K562 (cell line): ENCODE measurements around the gene ECI1. TPM values are rescaled to one million over a fixed set of nuclear protein-coding genes. Genes with fewer than 3 reads are reported as not detected.

ENCODE experiments used
- ATAC-seq: fragments of 200-7000 bp; cut with Tn5 transposase; 3 replicates; pipeline ENCODE4 v1.9.1; 2020; ENCODE audit warnings: moderate library complexity
- BruUV-seq: library from RNA; stranded (reverse); fragments of 400-500 nt; replicated peaks from 2 replicates; lab custom pipeline; 2021; lab: Mats Ljungman, UMichigan
- CTCF ChIA-PET: fragments of 300-600 bp; formaldehyde crosslinking; extraction: SDS; loops from one replicate; lab custom pipeline; 2021; ENCODE audit warnings: low intra/inter-chr PET ratio; lab: Yijun Ruan, JAX
- POLR2A ChIA-PET: fragments of 300-600, 350-650 bp; sonication (Branson Sonifier 250); formaldehyde crosslinking; extraction: SDS; loops from one replicate; lab custom pipeline; 2021; ENCODE audit warnings: antibody characterized with exemption, inconsistent platforms; lab: Yijun Ruan, JAX
- DNase-seq, 4 experiments: peaks; one replicate each; pipeline versions ENCODE4 v3.0.0 to v3.0.0-alpha.2; 2011 to 2018; ENCODE audit warnings: low spot score in 3 of 4, mixed read lengths in 3 of 4; ENCODE audit errors: extremely low read depth in 1 of 4
- FAIRE-seq: peaks from 2 replicates; lab custom pipeline; 2011; peaks lifted over from hg19 to GRCh38; lab: Jason Lieb, UNC
- H2AFZ ChIP-seq: 2 replicates; pipeline ENCODE4 v1.6.0; 2011; ENCODE audit warnings: low read depth, low read length, control low read depth, inconsistent platforms
- H3K27ac ChIP-seq: fragments of 200-600 bp; 3 replicates; pipeline ENCODE4 v1.8.0; 2011; ENCODE audit warnings: low read depth, mild to moderate bottlenecking, control low read depth, inconsistent platforms, low read length, moderate library complexity, mixed read lengths; ENCODE audit errors: extremely low read depth
- H3K27me3 ChIP-seq, 2 experiments: fragments of 300-600 bp in 1 of 2; 2 replicates in 1 of 2; 3 replicates in 1 of 2; pipeline versions ENCODE4 v1.6.0 to v1.8.0; 2011; ENCODE audit warnings: inconsistent platforms in 2 of 2, low read length in 2 of 2, mild to moderate bottlenecking in 1 of 2, mixed read lengths in 1 of 2, moderate library complexity in 1 of 2; ENCODE audit not compliant: control insufficient read depth in 2 of 2, insufficient read depth in 2 of 2
- H3K36me3 ChIP-seq: fragments of 300-600 bp; 3 replicates; pipeline ENCODE4 v1.8.0; 2011; ENCODE audit warnings: mild to moderate bottlenecking, low read length, inconsistent platforms; ENCODE audit not compliant: control insufficient read depth, insufficient read depth
- H3K4me1 ChIP-seq, 2 experiments: fragments of 200-600 bp in 1 of 2; replicated peaks in 1 of 2; 2 replicates in 1 of 2; 3 replicates in 1 of 2; pipeline versions ENCODE4 v1.5.1 to v1.8.0; 2011; ENCODE audit warnings: inconsistent platforms in 2 of 2, low read length in 2 of 2, mild to moderate bottlenecking in 1 of 2, mixed read lengths in 1 of 2, moderate library complexity in 1 of 2; ENCODE audit not compliant: control insufficient read depth in 2 of 2, insufficient read depth in 2 of 2
- H3K4me2 ChIP-seq: 2 replicates; pipeline ENCODE4 v1.6.1; 2011; ENCODE audit warnings: low read length, control low read depth, inconsistent platforms, mixed read lengths; ENCODE audit not compliant: insufficient read depth
- H3K4me3 ChIP-seq: fragments of 200-600 bp; sonication (generic), shearing (Covaris generic); 2 replicates; pipeline ENCODE4 v1.5.1; 2016; ENCODE audit warnings: control low read depth, inconsistent platforms
- H3K79me2 ChIP-seq: fragments of 200-600 bp; 3 replicates; pipeline ENCODE4 v1.8.0; 2011; ENCODE audit warnings: low read length, inconsistent platforms; ENCODE audit not compliant: control insufficient read depth, insufficient read depth
- H3K9ac ChIP-seq, 2 experiments: 2 replicates each; pipeline versions ENCODE4 v1.6.0 to v1.6.1; 2011; ENCODE audit warnings: low read depth in 2 of 2, low read length in 2 of 2, control low read depth in 1 of 2, inconsistent platforms in 1 of 2, mild to moderate bottlenecking in 1 of 2, mixed read lengths in 1 of 2; ENCODE audit not compliant: insufficient read depth in 1 of 2
- H3K9me1 ChIP-seq: one replicate; pipeline ENCODE4 v1.6.0; 2011; ENCODE audit warnings: inconsistent platforms, mild to moderate bottlenecking, low read length, moderate library complexity; ENCODE audit not compliant: control insufficient read depth, insufficient read depth
- H3K9me3 ChIP-seq: replicated peaks from 2 replicates; pipeline ENCODE4 v1.5.1; 2011; ENCODE audit warnings: low read depth, low read length, inconsistent platforms; ENCODE audit not compliant: control insufficient read depth, insufficient read depth
- H4K20me1 ChIP-seq: replicated peaks from 2 replicates; pipeline ENCODE4 v1.6.1; 2011; ENCODE audit warnings: low read length, inconsistent platforms, mixed read lengths; ENCODE audit not compliant: control insufficient read depth, insufficient read depth
- E2F3 ChIP-seq: fragments of 250-450 bp; sonication (Bioruptor Pico); IDR thresholded peaks from 2 replicates; pipeline ENCODE4 v1.4.0; 2020; ENCODE audit warnings: mild to moderate bottlenecking
- ERF ChIP-seq: fragments of 450-650 bp; formaldehyde crosslinking; IDR thresholded peaks from 2 replicates; pipeline ENCODE4 v1.4.0; 2020; ENCODE audit warnings: mild to moderate bottlenecking, mixed read lengths
- NCOA2 ChIP-seq, 2 experiments: fragments of 450-650 bp; IDR thresholded peaks; 2 replicates each; pipeline ENCODE4 v1.6.1; 2018; ENCODE audit warnings: mild to moderate bottlenecking in 2 of 2, moderate library complexity in 1 of 2; ENCODE audit not compliant: partially characterized antibody in 2 of 2
- PCBP1 ChIP-seq: fragments of 200-400 bp; formaldehyde crosslinking; IDR thresholded peaks from 2 replicates; pipeline ENCODE4 v1.6.1; 2018; ENCODE audit warnings: mild to moderate bottlenecking, low read depth, low read length; ENCODE audit not compliant: poor library complexity, severe bottlenecking
- PHF8 ChIP-seq: fragments of 200-600 bp; sonication (generic); IDR thresholded peaks from 2 replicates; pipeline ENCODE4 v1.6.1; 2012; ENCODE audit warnings: mixed run types, mild to moderate bottlenecking, inconsistent platforms, low read length, moderate library complexity, borderline replicate concordance
- RUNX1 ChIP-seq: sonication (generic); IDR thresholded peaks from 2 replicates; pipeline ENCODE4 v1.6.1; 2016; ENCODE audit warnings: antibody characterized with exemption, low read depth
- SMAD3 ChIP-seq: fragments of 450-650 bp; formaldehyde crosslinking; conservative IDR thresholded peaks from 2 replicates; pipeline ENCODE4 v1.4.0; 2020; ENCODE audit warnings: mild to moderate bottlenecking
- TFAM ChIP-seq: fragments of 250-450 bp; sonication (Bioruptor Pico); conservative IDR thresholded peaks from 2 replicates; pipeline ENCODE4 v1.5.0; 2021; ENCODE audit warnings: mild to moderate bottlenecking, moderate library complexity
- TOE1 ChIP-seq, 2 experiments: fragments of 450-650 bp in 1 of 2; sonication (generic) in 1 of 2; formaldehyde crosslinking in 1 of 2; IDR thresholded peaks; 2 replicates each; pipeline versions ENCODE4 v1.7.1 to v1.8.0; 2016 to 2022; ENCODE audit warnings: borderline replicate concordance in 2 of 2, mild to moderate bottlenecking in 2 of 2, antibody characterized with exemption in 1 of 2, inconsistent platforms in 1 of 2, low read depth in 1 of 2, missing genetic modification reagents in 1 of 2, moderate library complexity in 1 of 2
- ZNF12 ChIP-seq: sonication (generic); formaldehyde crosslinking; IDR thresholded peaks from 2 replicates; pipeline ENCODE4 v1.4.0; 2020; ENCODE audit warnings: mild to moderate bottlenecking, missing genetic modification reagents
- ZNF324 ChIP-seq: fragments of 250-450 bp; sonication (Bioruptor Pico); IDR thresholded peaks from 2 replicates; pipeline ENCODE4 v1.4.0; 2020; ENCODE audit warnings: mild to moderate bottlenecking
- ZNF699 ChIP-seq: fragments of 250-450 bp; sonication (Bioruptor Pico); IDR thresholded peaks from 2 replicates; pipeline ENCODE4 v1.8.0; 2021; ENCODE audit warnings: mild to moderate bottlenecking, moderate library complexity; ENCODE audit not compliant: insufficient replicate concordance
- WGBS: fragments of 100-300 bp; shearing (Covaris generic); methylation state at CpG from one replicate; pipeline ENCODE4 v1.1.6; 2016; ENCODE audit warnings: low coverage, mixed read lengths; ENCODE audit not compliant: insufficient coverage; ENCODE audit errors: missing lambda C conversion rate; 5-methylcytosine and 5-hydroxymethylcytosine counted together
- in situ Hi-C: fragments of 300-500 bp; cut with MboI; formaldehyde crosslinking; loops from 4 replicates; pipeline ENCODE4 v1.15.0; 2018; ENCODE audit warnings: inconsistent platforms, mixed read lengths
- intact Hi-C: fragments of 100-400 bp; cut with micrococcal nuclease; formaldehyde crosslinking; loops from 2 replicates; pipeline ENCODE4 v1.14.2; 2022
- polyA plus RNA-seq, 8 experiments: library from polyadenylated mRNA; depleted of rRNA in 4 of 8; stranded (reverse) in 5 of 8; unstranded in 3 of 8; fragments of >200 nt; fragmentation: Nextera tagmentation in 2 of 8; fragmentation: Illumina TruSeq in 1 of 8; extraction: Ambion mirVana in 2 of 8; extraction: Trizol in 1 of 8; gene quantifications; 2 replicates each; pipeline versions ENCODE4 v1.2.1 to v1.2.3, GENCODE V29; 2011 to 2014; ENCODE audit warnings: inconsistent platforms in 1 of 8, missing spikeins in 1 of 8
- total RNA-seq, 7 experiments: library from RNA; depleted of rRNA in 6 of 7; stranded (reverse); fragments of >200 nt in 6 of 7; fragmentation: Illumina TruSeq in 2 of 7; extraction: Trizol in 2 of 7; gene quantifications; 2 replicates each; pipeline versions ENCODE4 v1.2.1 to v1.2.3, GENCODE V29; 2011 to 2021; ENCODE audit warnings: low replicate concordance in 1 of 7
- TF ChIP-seq, protein P1 (sequence below): sonication (generic); formaldehyde crosslinking; IDR thresholded peaks from 2 replicates; pipeline ENCODE4 v1.8.1; 2023; ENCODE audit warnings: mild to moderate bottlenecking, missing genetic modification reagents
- TF ChIP-seq, protein P2 (sequence below): fragments of 250-450 bp; sonication (Bioruptor Pico); IDR thresholded peaks from 2 replicates; pipeline ENCODE4 v1.5.0; 2021
- TF ChIP-seq, protein P3 (sequence below): fragments of 250-450 bp; sonication (Bioruptor Pico); IDR thresholded peaks from 2 replicates; pipeline ENCODE4 v1.8.0; 2021; ENCODE audit warnings: moderate library complexity, mild to moderate bottlenecking, inconsistent platforms
- TF ChIP-seq, protein P4 (sequence below): fragments of 450-650 bp; formaldehyde crosslinking; IDR thresholded peaks from 2 replicates; pipeline ENCODE4 v1.4.0; 2020; ENCODE audit warnings: mild to moderate bottlenecking, moderate library complexity

The ECI1 gene
- total and polyA plus RNA-seq, 9 of the 15 experiments (the other 6 are each of a cell fraction or from before 2014, with no cell fraction given) = 4.7 to 189 (median 54.0) TPM

DNA sequence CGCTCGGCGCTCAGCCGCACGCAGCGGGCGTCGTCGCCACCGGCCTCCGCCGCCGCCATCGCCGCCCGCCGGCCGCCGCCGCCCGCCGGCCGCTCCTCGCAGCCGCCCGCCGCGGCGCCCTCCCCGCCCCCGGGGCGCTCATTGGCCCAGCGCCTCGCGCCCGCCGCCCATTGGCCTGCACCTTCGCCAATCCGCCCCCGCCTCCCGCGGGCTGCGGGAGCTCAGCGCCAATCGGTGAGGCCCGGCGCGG is 36.7 kb downstream of the ECI1 start, which contains the start of gene PGP:
Gene PGP, minus strand, starts transcription at position 122 of the 250 bp plus-strand sequence. Its CDS starts 63 bp downstream, at position 59.
- peak within 1 kb of the TSS; percentile 53 for H2AFZ ChIP-seq
- no TSS peak for BruUV-seq
- peaks cover 31 to 74% of the 10 kb centered on the region in 2 experiments for H3K4me1 ChIP-seq
- H3K4me3 ChIP-seq = peak within 1 kb of the TSS; percentile 85
- H3K27me3 ChIP-seq = no peaks in the 10 kb centered on the region
- H3K4me2 ChIP-seq = peak within 1 kb of the TSS; percentile 94
- H3K79me2 ChIP-seq = peaks cover 49% of the 10 kb centered on the region
- peaks cover 30% of the 10 kb centered on the region; the same call in 2 of the 3 replicates for H3K36me3 ChIP-seq
- ChIA-PET POLR2A (interaction anchor here (0.5 to 3.1 kb wide), 14 partner anchors 9 to 703 kb away, joined by 3 to 17 read pairs (median 3); partner anchors contain the start of genes E4F1, ECI1 and TRAF7), CTCF (no interaction called here)
- 0% methylated on average over 23 of the region's 48 CpGs for WGBS
- peak within 1 kb of the TSS; percentile 97 for H3K27ac ChIP-seq
- peaks cover 21% of the 10 kb centered on the region for H4K20me1 ChIP-seq
- FAIRE-seq = no peak
- no peak for DNase-seq
- no peaks in the 10 kb centered on the region for H3K9me3 ChIP-seq
- no peak for ATAC-seq
- intact Hi-C loops = no loop called here
- in situ Hi-C loops = no loop called here
- H3K9ac ChIP-seq = peak within 1 kb of the TSS; percentile 94 to 99
- no peaks in the 10 kb centered on the region for H3K9me1 ChIP-seq
- TF ChIP-seq E2F3 (CRISPR knock-in tag) (0 out of 2 replicates have a peak, but pooled peaks have one; percentile 92), ZNF12 (CRISPR knock-in tag) (no peak), PCBP1 (no peak), SMAD3 (CRISPR knock-in tag) (peak; percentile 81; the same call in 1 of the 2 replicates), NCOA2 (IDR thresholded peaks at IDR 0.05; ENCODE audit: partially characterized antibody in 2 of 2) (no peak), ZNF699 (CRISPR knock-in tag) (no peak), ZNF324 (CRISPR knock-in tag) (no peak), PHF8 (peak; percentile 35; the same call in 1 of the 2 replicates), RUNX1 (no peak), ERF (CRISPR knock-in tag) (peak; percentile 96; the same call in 1 of the 2 replicates), TOE1 (IDR thresholded peaks at IDR 0.05; ENCODE audit: borderline replicate concordance) (no peak), TOE1 (CRISPR knock-in tag; IDR thresholded peaks at IDR 0.05; ENCODE audit: borderline replicate concordance, low read depth) (no peak), TFAM (CRISPR knock-in tag) (no peak)
- TF ChIP-seq, protein P1, sequence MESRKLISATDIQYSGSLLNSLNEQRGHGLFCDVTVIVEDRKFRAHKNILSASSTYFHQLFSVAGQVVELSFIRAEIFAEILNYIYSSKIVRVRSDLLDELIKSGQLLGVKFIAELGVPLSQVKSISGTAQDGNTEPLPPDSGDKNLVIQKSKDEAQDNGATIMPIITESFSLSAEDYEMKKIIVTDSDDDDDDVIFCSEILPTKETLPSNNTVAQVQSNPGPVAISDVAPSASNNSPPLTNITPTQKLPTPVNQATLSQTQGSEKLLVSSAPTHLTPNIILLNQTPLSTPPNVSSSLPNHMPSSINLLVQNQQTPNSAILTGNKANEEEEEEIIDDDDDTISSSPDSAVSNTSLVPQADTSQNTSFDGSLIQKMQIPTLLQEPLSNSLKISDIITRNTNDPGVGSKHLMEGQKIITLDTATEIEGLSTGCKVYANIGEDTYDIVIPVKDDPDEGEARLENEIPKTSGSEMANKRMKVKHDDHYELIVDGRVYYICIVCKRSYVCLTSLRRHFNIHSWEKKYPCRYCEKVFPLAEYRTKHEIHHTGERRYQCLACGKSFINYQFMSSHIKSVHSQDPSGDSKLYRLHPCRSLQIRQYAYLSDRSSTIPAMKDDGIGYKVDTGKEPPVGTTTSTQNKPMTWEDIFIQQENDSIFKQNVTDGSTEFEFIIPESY = no peak
- TF ChIP-seq, protein P2, sequence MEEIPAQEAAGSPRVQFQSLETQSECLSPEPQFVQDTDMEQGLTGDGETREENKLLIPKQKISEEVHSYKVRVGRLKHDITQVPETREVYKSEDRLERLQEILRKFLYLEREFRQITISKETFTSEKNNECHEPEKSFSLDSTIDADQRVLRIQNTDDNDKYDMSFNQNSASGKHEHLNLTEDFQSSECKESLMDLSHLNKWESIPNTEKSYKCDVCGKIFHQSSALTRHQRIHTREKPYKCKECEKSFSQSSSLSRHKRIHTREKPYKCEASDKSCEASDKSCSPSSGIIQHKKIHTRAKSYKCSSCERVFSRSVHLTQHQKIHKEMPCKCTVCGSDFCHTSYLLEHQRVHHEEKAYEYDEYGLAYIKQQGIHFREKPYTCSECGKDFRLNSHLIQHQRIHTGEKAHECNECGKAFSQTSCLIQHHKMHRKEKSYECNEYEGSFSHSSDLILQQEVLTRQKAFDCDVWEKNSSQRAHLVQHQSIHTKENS (CRISPR knock-in tag) = no peak
- TF ChIP-seq, protein P3, sequence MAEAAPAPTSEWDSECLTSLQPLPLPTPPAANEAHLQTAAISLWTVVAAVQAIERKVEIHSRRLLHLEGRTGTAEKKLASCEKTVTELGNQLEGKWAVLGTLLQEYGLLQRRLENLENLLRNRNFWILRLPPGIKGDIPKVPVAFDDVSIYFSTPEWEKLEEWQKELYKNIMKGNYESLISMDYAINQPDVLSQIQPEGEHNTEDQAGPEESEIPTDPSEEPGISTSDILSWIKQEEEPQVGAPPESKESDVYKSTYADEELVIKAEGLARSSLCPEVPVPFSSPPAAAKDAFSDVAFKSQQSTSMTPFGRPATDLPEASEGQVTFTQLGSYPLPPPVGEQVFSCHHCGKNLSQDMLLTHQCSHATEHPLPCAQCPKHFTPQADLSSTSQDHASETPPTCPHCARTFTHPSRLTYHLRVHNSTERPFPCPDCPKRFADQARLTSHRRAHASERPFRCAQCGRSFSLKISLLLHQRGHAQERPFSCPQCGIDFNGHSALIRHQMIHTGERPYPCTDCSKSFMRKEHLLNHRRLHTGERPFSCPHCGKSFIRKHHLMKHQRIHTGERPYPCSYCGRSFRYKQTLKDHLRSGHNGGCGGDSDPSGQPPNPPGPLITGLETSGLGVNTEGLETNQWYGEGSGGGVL = no peak
- TF ChIP-seq, protein P4, sequence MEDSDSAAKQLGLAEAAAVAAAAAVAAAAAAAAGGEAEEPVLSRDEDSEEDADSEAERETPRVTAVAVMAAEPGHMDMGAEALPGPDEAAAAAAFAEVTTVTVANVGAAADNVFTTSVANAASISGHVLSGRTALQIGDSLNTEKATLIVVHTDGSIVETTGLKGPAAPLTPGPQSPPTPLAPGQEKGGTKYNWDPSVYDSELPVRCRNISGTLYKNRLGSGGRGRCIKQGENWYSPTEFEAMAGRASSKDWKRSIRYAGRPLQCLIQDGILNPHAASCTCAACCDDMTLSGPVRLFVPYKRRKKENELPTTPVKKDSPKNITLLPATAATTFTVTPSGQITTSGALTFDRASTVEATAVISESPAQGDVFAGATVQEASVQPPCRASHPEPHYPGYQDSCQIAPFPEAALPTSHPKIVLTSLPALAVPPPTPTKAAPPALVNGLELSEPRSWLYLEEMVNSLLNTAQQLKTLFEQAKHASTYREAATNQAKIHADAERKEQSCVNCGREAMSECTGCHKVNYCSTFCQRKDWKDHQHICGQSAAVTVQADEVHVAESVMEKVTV (CRISPR knock-in tag) = no peak
